ENCODE measurements around the gene CHADL. TPM values are rescaled to one million over a fixed set of nuclear protein-coding genes. Genes with fewer than 3 reads are reported as not detected.
A peak's percentile ranks its signal among the peaks of the same experiment; 100 is the strongest.

Gene CHADL
- total and polyA plus RNA-seq, 2 of the 4 experiments (the other 2 are of a cell fraction), result 0.18 to 0.53 TPM

GRCh38 chr22:41284465-41284864 is 43.7 kb upstream of the CHADL start:
- H3K4me3 ChIP-seq (ENCODE audit: insufficient read depth, low read depth, low read length), result no peak overlapping the region

More at GRCh38 chr22:41284465-41284864, 43.7 kb upstream of the CHADL start:
- Histone ChIP-seq H4K20me1 (ENCODE audit: insufficient read depth, low read length) (peaks cover 22% of the 10 kb centered on the region; the same call in 1 of the 2 replicates), H4K5ac (ENCODE audit: low read depth, low read length) (no peak overlapping the region), H3K9me3 (ENCODE audit: control insufficient read depth, insufficient read depth, low read length) (no peaks in the 10 kb centered on the region), H3K27me3 (ENCODE audit: control insufficient read depth, insufficient read depth, low read length) (no peaks in the 10 kb centered on the region), H2BK15ac (ENCODE audit: low read depth, low read length) (no peak overlapping the region; the same call in 2 of the 3 replicates), H3K79me1 (ENCODE audit: low read depth in 1 of 2, low read length in 2 of 2) (peaks cover 31 to 67% of the 10 kb centered on the region in 2 experiments), H3K23ac (ENCODE audit: low read depth, low read length) (peak overlapping the region; percentile 75; the same call in 1 of the 2 replicates), H3K27ac (ENCODE audit: insufficient read depth, low read length) (peak overlapping the region; percentile 81), H3K36me3 (ENCODE audit: control insufficient read depth, insufficient read depth, low read length) (peaks cover 37% of the 10 kb centered on the region), H2BK120ac (ENCODE audit: low read depth, low read length) (peak overlapping the region; percentile 77), H3K9ac (ENCODE audit: low read depth, low read length) (peak overlapping the region; percentile 81; the same call in 1 of the 2 replicates), H3K4me2 (ENCODE audit: low read depth, low read length) (peak overlapping the region; percentile 29), H2AK9ac (replicated peaks; ENCODE audit: low read depth, low read length, poor library complexity) (peak overlapping the region; percentile 43), H4K91ac (ENCODE audit: insufficient read depth, low read depth, low read length) (peak overlapping the region; percentile 89), H3K14ac (replicated peaks; ENCODE audit: low read depth, low read length) (0 out of 2 replicates have a peak overlapping the region, but pooled peaks have one; percentile 79), H2AFZ (replicated peaks; ENCODE audit: low read length, poor library complexity) (no peak overlapping the region), H2AK5ac (ENCODE audit: low read depth, low read length) (peak overlapping the region; percentile 91), H3K4me1 (ENCODE audit: control insufficient read depth, insufficient read depth, low read length) (peaks cover 15% of the 10 kb centered on the region), H4K8ac (ENCODE audit: low read depth in 2 of 2, low read length in 2 of 2) (peak overlapping the region; percentile 9 to 83; a peak in 3 of 4 replicates), H3K18ac (ENCODE audit: low read depth, low read length) (peak overlapping the region; percentile 44; the same call in 1 of the 2 replicates), H2BK20ac (ENCODE audit: low read depth, low read length) (peak overlapping the region; percentile 45; the same call in 1 of the 2 replicates), H3K9me1 (ENCODE audit: insufficient read depth, low read length) (peaks cover 20% of the 10 kb centered on the region), H3K4ac (ENCODE audit: low read depth, low read length) (peak overlapping the region; percentile 87), H3K56ac (ENCODE audit: extremely low read depth, insufficient read depth, low read length) (peak overlapping the region; percentile 92), H2BK5ac (ENCODE audit: low read depth, low read length, poor library complexity, severe bottlenecking) (peak overlapping the region; percentile 94)
- TSS peak; percentile 37 for BruUV-seq (replicated peaks)
- DNase-seq, result no peak
- 100% methylated on average over 2 of the region's 10 CpGs; no CpG with 5 or more reads in 1 of the 2 experiments for WGBS, 2 experiments (ENCODE audit: extremely low coverage in 2 of 2, insufficient read length in 1 of 2)
- ChIA-PET CTCF (interaction anchor here (1.0 kb wide), 1 partner anchor 14 kb away, joined by 3 read pairs; no protein-coding TSS in a partner anchor), POLR2A (ENCODE audit: unreplicated experiment) (no interaction called here)
- dilution Hi-C loops (cut with HindIII; ENCODE audit: low sequenced_read_pairs, unreplicated experiment) (no loop called here), in situ Hi-C loops (cut with MboI; ENCODE audit: low sequenced_read_pairs) (no loop called here), intact Hi-C loops (cut with micrococcal nuclease) (no loop called here)
- TF ChIP-seq FOS (IDR thresholded peaks at IDR 0.05; ENCODE audit: low read depth, low read length) (no peak), CHD1 (IDR thresholded peaks at IDR 0.05; ENCODE audit: low read depth, low read length) (no peak), NFE2L2 (IDR thresholded peaks at IDR 0.05; ENCODE audit: low read depth, low read length) (no peak), MAZ (IDR thresholded peaks at IDR 0.05; ENCODE audit: borderline replicate concordance, low read depth, low read length) (no peak), SMC3 (IDR thresholded peaks at IDR 0.05; ENCODE audit: low read depth, low read length) (no peak), BHLHE40 (IDR thresholded peaks at IDR 0.05; ENCODE audit: low read depth, low read length) (no peak), POLR2A (IDR thresholded peaks at IDR 0.05; ENCODE audit: low read depth, low read length) (no peak), MXI1 (IDR thresholded peaks at IDR 0.05; ENCODE audit: borderline replicate concordance, low read depth, low read length) (no peak), RFX5 (IDR thresholded peaks at IDR 0.05; ENCODE audit: low read depth, low read length) (no peak), MAFK (IDR thresholded peaks at IDR 0.05; ENCODE audit: low read depth, low read length) (no peak)
- TF ChIP-seq, protein P1, sequence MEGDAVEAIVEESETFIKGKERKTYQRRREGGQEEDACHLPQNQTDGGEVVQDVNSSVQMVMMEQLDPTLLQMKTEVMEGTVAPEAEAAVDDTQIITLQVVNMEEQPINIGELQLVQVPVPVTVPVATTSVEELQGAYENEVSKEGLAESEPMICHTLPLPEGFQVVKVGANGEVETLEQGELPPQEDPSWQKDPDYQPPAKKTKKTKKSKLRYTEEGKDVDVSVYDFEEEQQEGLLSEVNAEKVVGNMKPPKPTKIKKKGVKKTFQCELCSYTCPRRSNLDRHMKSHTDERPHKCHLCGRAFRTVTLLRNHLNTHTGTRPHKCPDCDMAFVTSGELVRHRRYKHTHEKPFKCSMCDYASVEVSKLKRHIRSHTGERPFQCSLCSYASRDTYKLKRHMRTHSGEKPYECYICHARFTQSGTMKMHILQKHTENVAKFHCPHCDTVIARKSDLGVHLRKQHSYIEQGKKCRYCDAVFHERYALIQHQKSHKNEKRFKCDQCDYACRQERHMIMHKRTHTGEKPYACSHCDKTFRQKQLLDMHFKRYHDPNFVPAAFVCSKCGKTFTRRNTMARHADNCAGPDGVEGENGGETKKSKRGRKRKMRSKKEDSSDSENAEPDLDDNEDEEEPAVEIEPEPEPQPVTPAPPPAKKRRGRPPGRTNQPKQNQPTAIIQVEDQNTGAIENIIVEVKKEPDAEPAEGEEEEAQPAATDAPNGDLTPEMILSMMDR (conservative IDR thresholded peaks at IDR 0.05; ENCODE audit: low read depth, low read length), result no peak
- ATAC-seq (ENCODE audit: low read depth), result no peak

Measured in IMR-90 (cell line).